Epidermal melanocyte (primary cell): ENCODE measurements around the gene CACNA1E.

Experiments
- DNase-seq: peaks from one replicate; pipeline ENCODE4 v3.0.0; 2011; ENCODE audit warnings: low spot score; ENCODE audit not compliant: insufficient read length

The CACNA1E gene

DNA sequence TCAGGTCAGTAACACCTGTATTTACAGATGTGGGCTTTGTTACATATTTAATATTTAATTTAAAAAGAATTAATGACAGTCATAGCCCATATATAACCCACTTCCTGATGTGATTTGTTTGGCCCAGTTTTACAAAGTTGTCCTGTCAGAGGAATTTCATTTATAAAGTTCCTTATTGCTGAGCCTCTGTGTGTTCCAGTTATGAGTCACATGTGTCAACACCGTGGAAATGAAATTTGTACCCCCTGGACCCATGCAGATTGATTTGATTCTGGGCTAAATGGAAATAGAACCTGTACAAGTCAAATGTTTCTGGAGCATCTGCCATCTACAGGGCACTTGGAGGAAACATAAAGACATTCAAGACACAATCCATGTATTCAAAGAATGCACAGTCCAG is 149.2 kb downstream of the CACNA1E start:
- DNase-seq = no peak

GRCh38 chr1:181632960-181633359 is 149.6 kb downstream of the CACNA1E start:
- DNase-seq = no peak

GRCh38 chr1:181635110-181635509 is 151.8 kb downstream of the CACNA1E start:
- no peak for DNase-seq

DNA sequence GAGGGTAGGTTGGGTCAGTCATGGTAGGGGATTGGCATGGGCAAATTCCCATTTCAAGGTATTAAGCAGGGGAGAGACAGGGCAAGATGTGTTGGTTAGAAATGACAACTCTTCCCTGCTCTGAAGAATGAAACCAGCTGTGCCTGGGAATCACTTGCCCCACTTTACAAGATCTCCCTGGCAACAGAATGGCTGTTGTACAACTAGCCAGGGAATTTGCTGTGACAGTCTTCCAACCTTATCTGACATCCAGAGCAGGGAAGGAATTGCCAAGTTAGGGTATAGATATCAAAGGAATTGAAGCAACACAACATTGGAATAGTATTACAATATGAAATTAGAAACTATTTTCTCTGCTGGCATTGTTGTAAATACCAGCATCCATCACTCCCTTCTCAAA is 154.7 kb downstream of the CACNA1E start:
- no peak for DNase-seq

GRCh38 chr1:181640956-181641355 is 157.6 kb downstream of the CACNA1E start:
- no peak for DNase-seq

GRCh38 chr1:181643631-181644030 is 160.3 kb downstream of the CACNA1E start:
- DNase-seq = no peak

- DNase-seq = no peak
These were observed 161.9 kb downstream of the CACNA1E start for GRCh38 chr1:181645171-181645570.

DNA sequence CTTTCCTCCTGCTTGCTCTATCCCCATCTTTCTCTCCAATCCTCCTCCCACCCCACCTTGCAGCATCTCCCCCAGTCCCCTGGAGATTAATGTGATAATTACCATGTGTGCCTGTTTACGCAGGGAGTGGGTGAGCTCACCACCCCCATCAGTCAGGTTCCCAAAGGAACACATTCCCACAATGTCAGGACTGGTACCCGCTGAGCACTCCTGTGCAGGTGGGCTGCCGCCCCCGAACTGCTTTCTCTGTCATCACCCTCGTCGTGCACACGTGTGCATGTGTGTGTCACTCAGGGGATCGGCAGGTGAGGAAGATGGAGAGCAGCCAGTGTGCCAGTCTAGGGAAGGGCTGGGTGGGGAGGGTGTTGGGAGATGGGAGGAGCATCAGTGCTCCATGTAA is 163.4 kb downstream of the CACNA1E start:
- DNase-seq = no peak

DNA sequence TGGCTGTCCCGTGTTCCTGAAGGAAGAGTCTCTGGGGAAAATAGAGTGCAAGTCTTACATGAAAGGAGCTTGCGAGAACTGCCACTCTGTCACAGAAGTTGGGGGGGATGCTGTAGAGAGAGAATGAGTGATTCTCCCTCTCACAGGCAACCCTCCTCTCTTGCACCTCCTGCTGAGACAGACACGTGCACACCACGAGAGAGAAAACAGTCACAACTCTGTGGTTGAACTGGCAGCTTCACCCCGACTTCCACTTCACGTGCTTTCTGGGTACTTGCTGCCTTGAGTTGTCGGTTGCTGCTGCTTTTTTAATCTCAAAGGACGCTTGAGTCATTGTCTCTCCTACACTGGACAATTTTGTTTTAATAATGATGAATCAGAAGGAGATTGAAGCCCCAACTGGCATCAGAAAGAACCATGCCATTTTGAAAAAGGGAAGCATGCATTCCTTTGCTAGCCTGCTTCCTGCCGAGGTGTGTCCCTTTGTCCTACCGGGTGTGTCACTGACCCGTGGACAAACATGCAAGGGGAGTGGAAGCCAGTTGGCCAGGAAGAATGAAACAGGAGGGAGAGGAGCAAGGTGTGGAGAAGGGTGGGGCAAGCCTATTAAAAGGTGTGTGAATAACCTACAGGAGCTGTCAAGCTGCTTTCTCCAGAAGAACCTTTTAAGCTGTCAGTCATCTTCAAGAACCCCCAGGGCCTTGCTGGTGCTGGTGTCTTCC is 164.2 kb downstream of the CACNA1E start:
- no peak for DNase-seq

GRCh38 chr1:181651276-181651675 is 168.0 kb downstream of the CACNA1E start:
- DNase-seq = no peak

DNA sequence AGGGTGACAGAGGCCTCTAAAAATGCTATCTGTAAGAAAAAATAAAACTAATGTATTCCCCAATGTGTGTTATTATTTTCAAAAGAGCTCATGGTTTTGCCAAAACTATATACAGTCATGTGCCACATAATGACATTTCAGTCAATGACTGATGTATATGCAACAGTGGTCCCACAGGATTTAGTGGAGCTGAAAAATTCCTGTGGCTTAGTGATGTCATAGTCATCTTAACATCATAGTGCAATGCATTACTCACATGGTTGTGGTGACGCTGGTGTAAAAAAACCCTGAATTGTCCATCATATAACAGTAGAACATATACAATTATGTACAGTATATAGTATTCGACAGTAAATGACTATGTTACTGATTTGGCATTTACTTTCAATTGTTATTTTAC is 172.4 kb downstream of the CACNA1E start:
- DNase-seq = no peak

GRCh38 chr1:181656491-181656890 is 173.2 kb downstream of the CACNA1E start:
- no peak for DNase-seq

DNA sequence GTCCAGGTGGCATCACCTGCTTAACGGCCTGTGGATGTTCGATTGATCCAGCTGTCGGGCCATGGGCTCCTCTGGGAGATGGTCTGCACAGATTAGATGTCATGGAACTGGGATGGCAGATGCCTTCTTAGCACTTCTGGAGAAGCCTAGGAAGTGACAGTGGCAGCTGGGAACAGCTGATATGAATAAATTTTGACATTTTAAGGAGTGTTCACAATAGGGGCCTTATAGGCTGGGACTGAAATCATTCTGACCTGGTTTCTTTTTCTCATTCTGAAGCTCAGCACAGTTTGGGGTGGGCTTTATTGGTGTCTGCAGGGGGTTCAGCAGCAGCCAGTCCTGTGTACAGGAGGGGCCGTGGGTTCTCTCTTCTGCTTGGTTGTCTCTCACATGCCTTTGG is 175.3 kb downstream of the CACNA1E start:
- DNase-seq = no peak

- no peak for DNase-seq
These were observed 176.1 kb downstream of the CACNA1E start for GRCh38 chr1:181659321-181659957.

- DNase-seq = no peak
These were observed 177.3 kb downstream of the CACNA1E start for GRCh38 chr1:181660621-181661020.

GRCh38 chr1:181661569-181661968 is 178.3 kb downstream of the CACNA1E start:
- no peak for DNase-seq

DNA sequence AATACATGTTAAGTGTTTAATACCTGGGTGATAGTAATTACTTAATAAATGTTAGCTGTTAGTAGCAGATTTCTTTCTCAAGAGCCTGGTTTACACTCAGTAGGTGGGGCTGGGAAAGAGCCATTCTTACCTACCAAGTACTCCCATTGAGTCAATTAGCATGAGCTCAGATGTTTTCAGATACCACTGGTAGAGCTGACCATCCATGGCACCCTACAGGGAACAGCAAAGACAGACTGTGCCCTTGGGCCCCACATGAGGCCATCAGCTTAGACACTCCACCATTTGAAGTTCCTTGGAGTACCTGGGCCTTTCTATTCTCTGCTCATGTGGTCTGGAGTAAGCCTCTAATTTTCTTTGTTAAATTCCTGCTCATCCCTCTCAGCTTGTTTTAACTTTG is 179.3 kb downstream of the CACNA1E start:
- no peak for DNase-seq

DNA sequence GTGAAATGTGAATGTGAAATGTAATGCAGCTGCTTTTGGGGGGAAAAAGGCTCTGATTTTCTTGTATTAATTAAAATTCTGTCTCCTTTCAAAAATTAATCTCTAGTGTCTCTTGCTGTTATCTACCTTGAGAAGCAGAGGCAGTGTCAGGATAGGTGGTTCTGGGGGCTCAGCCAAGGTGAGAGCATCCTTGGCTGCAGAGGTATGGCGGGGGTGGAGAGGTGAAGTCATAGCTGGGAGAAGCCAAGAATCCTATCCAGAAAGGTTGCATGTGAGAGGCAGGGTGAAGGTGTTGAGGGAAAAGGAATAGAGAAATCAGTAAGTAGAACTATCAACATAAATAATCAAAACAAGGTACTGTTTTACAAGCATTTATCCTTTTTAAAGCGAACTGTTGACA is 181.2 kb downstream of the CACNA1E start:
- DNase-seq = no peak

GRCh38 chr1:181669246-181669645 is 185.9 kb downstream of the CACNA1E start:
- no peak for DNase-seq

DNA sequence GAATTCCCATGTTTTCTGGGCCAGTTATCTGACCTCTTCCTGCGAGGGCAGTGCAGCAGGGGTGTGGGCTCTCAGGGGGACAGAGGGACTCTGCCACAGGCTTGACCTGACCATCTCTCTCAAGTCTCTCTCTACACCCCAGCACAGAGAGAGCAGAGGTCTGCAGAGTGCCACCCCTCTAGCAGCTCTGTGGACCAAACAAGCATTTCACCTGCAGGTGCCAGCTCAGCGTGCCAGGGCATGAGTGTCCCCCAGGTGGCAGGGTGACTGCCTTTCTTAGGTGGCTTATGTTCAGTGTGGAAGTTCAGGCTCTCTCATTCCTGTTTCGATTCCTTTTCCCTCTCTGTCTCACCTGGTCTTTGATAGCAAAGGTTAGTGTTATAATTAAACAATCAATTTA is 191.3 kb downstream of the CACNA1E start:
- DNase-seq = no peak

GRCh38 chr1:181675091-181675917 is 192.0 kb downstream of the CACNA1E start:
- no peak for DNase-seq

GRCh38 chr1:181675918-181676190 is 192.5 kb downstream of the CACNA1E start:
- no peak for DNase-seq

- DNase-seq = peak; percentile 46
These were observed 193.0 kb downstream of the CACNA1E start for GRCh38 chr1:181676269-181676668.
